Stimulated activated CD4-positive, alpha-beta T cell treated with anti-CD3 and anti-CD28 coated beads, Interleukin-2, amount 100 ng/mL, for 24 hours (primary cell): ENCODE measurements around the gene ZNF446.
"Not testable (repeated sequence)": the region's sequence is repeated elsewhere in the genome, so short reads cannot be mapped to it uniquely, and the experiment has no call there.

Experiments
- DNase-seq, 2 donors: peaks; one replicate each; pipeline ENCODE4 v3.0.0-alpha.2; 2020

Gene ZNF446

DNA sequence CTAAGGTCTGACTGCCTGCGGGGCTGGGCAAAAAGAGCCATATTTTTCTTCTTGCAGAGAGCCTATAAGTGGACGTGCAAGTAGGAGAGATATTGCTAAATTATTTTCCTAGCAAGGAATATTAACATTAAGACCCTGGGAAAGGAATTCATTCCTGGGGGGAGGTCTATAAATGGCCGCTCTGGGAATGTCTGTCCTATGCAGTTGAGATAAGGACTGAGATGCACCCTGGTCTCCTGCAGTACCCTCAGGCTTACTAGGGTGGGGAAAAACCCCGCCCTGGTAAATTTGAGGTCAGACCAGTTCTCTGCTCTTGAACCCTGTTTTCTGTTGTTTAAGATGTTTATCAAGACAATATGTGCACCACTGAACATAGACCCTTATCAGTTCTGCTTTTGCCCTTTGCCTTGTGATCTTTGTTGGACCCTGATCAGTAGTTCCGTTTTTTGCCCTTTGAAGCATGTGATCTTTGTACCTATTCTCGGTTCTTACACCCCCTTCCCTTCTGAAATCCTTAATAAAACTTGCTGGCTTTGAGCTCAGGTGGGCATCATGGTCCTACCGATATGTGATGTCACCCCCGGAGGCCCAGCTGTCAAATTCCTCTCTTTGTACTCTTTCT lies 31.6 kb downstream of the ZNF446 start:
- DNase-seq, result not testable (repeated sequence)

DNA sequence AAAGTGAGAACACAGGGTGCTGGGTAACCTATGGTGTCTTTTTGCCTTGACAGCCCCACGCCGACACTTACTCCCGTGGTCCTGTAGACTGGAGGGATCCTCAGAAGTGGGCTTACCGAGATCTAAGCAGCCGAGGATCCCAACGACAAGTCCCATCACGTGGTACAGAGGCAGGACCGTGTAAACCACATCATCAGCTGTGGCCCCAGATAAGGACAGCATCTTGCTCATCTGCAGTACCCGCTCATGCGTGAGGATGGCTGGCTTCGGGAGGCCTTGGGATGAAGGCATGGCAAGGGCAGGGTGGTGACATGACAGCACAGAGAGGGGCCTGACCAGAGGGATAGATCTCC lies 33.6 kb downstream of the ZNF446 start:
- DNase-seq, result no peak

- DNase-seq, result no peak
Measured at GRCh38 chr19:58510084-58510862, 34.1 kb downstream of the ZNF446 start.

- DNase-seq, result no peak
Measured at GRCh38 chr19:58511353-58512208, 35.4 kb downstream of the ZNF446 start, which contains the start of gene SLC27A5. SLC27A5 (minus strand) TSS chr19:58511992; CDS start chr19:58511955, 37 bp downstream.

- no peak for DNase-seq
Measured at GRCh38 chr19:58513213-58513693, 37.1 kb downstream of the ZNF446 start.

DNA sequence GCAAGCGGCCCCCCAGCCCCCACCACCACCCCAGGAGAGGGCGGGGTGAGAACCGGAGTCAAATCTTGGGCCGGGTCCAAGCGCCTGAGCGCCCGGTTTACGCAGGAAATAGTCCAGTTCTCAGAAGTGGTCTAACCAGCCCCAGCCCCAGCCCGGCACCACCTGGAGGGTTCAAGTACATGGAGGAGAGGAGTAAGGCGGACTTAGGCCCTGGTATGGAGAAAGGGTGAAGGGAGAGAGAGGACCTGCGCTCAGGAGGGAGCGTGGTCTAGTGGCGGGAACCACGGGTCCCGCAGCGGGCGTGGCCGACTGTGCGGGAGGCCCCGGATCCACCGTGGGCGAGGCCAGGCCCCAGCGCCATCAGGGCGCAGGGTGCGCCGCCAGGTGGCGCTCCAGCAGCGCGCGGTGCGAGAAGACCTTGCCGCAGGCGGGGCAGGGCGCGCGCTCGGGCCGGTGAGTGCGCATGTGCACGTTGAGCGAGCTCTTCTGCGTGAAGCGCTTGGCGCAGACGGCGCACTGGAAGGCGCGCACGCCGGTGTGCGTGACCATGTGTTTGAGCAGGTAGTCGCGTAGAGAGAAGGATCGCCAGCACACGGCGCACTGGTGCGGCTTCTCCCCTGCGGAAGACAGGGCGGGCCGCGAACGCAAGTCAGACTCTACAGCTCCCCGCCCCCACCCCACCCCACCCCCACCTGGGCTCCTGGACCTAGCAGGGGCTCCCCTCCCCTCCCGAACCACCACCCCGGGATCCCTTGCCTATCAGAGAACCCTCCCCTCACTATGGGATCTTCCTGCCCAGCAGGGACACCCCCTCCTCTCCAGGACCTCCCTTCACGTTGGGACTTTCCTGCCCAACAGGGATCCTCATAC lies 37.8 kb downstream of the ZNF446 start:
- peak; percentile 95 to 98 for DNase-seq

DNA sequence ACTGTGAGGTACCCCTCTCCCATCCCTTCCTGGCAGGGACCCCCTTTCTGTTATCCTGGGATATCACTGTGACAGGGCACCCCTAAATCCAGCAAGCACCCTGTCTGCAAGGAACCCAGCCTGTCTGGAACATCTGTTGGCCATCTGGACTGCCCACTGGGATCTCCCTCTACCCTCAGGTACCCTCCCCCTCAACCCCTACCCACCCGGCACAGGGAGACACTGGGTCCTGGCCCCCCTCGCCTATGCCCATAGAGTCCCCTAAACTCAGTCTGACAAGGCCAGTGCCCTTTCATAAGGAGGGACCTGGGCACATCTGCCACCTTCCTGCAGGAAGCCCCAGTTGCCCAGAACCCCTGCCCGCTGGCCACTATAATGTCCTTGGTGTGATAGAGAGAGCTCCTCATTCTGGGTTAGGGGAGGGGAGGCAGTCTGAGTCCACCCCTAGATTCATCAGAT lies 38.4 kb downstream of the ZNF446 start:
- no peak for DNase-seq

DNA sequence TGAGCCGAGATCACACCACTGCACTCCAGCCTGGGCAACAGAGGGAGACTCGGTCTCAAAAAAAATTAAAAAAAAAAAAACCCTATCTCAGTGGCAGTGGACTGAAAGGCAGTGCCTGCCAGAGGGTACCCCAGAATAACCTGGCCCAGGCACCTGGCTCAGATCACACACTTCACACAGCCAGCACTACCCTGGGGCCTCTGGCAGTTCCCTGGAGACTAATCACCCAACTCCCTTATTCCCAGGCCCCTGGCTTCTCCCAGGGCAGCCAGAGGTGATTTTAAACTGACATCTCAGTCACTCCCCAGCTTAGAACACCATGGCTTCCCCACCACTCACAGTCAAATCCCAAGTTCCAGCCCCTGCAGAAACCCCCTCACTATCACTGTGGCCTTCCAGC lies 39.1 kb downstream of the ZNF446 start:
- DNase-seq, result no peak

GRCh38 chr19:58516246-58516836 lies 40.2 kb downstream of the ZNF446 start:
- no peak for DNase-seq

DNA sequence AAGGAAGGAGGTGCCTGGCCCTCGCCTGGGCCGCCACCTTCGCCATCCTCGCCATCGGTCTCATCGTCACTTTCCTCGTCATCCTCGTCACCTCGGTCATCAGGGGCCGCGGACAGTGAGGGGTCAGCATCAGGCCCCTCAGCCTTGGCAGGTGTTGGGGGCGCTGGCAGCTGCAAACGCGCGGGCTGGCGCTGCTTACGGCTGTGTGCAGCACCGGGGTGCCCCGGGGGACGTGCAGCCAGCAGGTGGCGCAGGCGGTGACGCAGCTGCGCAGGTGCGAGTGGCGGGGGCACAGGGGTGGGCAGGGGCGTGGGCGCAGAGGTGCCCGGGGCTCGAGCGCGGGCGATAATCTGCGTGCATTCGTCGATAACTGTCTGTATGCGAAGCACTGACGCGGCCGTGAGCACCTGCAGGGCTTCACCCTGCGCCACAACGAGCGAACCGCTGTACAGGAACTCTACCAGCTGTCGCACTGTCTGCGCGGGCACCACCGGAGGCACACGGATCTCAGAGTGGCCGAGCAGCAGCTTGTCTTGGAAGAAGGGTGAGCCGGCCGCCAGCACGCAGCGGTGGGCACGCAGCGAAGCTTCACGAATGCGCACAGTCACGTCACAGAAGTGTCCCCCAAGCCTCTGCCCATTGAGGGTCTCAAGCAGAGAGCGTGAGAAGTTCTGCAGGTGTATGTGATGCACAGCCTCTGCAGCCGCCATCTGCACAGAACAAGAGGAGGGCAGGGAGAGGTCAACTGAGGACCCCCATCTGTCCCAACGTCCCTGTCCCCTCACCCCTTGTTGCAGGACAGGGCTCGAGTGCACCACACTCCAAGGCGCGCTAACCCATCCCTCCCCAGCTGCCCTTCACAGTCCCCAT lies 41.0 kb downstream of the ZNF446 start:
- no peak for DNase-seq

- no peak for DNase-seq
Measured at GRCh38 chr19:58518256-58519086, 42.3 kb downstream of the ZNF446 start.

- peak; percentile 57 to 60 for DNase-seq
Measured at GRCh38 chr19:58519087-58519354, 42.9 kb downstream of the ZNF446 start.

GRCh38 chr19:58519355-58520256 lies 43.5 kb downstream of the ZNF446 start, which contains the start of gene ZBTB45:
ZBTB45 (minus strand) TSS chr19:58519810; CDS start chr19:58517673, 2,137 bp downstream.
- DNase-seq, result peak; percentile 94

DNA sequence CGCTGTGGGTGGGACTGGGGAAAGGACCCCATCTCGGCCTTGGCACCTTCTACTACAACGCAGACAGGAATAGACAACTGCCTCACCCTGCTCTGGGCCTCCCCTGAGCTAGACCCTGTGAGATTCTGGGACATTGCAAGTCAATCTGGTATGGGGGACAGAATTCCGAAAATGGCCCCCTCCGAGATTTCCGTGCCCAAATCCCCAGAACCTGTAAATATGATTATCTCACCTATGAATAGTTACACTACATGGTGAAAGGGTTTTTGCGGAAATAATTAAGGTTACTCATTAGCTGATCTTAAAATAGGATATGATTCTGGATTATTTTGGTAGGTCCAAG lies 44.1 kb downstream of the ZNF446 start:
- DNase-seq, result no peak

DNA sequence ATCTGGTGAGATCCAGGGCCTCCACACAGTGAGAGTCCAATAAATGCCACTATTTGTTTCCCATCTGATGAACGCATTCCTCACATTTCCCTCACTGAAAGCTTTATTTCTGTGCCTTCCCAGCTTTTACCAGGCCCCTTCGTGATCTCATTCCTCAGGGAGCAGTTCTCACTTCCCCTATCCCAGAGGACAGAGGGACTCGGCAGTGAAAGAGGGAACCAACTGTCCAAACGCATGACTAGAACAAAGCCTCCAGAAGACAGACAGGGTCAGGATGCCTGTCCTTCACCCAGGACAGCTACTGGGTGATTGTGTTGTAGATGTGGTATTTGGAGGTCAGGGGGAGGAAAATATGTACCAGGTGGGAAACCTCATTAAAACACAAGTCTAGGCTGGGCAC lies 45.5 kb downstream of the ZNF446 start:
- no peak for DNase-seq

DNA sequence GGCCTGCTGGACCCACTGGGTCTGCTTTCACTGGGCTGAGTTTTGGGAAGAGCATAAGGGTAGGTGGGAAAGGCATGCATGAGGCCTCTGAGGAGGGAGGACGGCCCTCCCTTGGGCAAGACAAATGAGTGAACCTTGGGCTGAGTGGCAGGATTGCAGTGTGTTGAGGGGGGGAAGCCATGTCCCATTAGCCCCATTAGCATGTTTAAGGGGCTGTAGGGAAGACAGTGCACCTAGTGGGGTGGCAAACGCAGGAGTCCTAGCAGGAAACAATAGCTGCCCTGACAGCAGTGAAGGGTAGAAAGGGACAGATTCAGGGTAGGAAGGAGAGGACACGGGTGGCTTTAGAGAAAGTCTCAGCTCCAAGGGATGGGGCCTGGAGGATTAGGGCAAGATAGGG lies 46.6 kb downstream of the ZNF446 start:
- no peak for DNase-seq

- no peak for DNase-seq
Measured at GRCh38 chr19:58529405-58529804, 53.3 kb downstream of the ZNF446 start.
